H1 (cell line): ENCODE measurements around the gene CSNK2A3. TPM values are rescaled to one million over a fixed set of nuclear protein-coding genes. Genes with fewer than 3 reads are reported as not detected.

ENCODE experiments used
- BACH1 ChIP-seq: IDR thresholded peaks from 2 replicates; pipeline ENCODE4 v1.6.1; 2012; ENCODE audit warnings: low read length, improper control_type of control experiment
- CEBPB ChIP-seq: IDR thresholded peaks from 2 replicates; pipeline ENCODE4 v1.6.1; 2012; ENCODE audit warnings: low read depth, low read length
- KDM4A ChIP-seq: IDR thresholded peaks from one replicate; pipeline ENCODE4 v1.7.1; 2012; ENCODE audit warnings: low read depth, mild to moderate bottlenecking, moderate library complexity, low read length, inconsistent platforms; ENCODE audit not compliant: severe bottlenecking
- KDM5A ChIP-seq: fragments of 200-600 bp; IDR thresholded peaks from 2 replicates; pipeline ENCODE4 v1.7.1; 2012; ENCODE audit warnings: mild to moderate bottlenecking, low read length, inconsistent platforms, mixed read lengths
- POU5F1 ChIP-seq: IDR thresholded peaks from 2 replicates; pipeline ENCODE4 v1.6.1; 2011; ENCODE audit warnings: low read depth, mild to moderate bottlenecking, low read length, moderate library complexity
- SIX5 ChIP-seq: IDR thresholded peaks from 2 replicates; pipeline ENCODE4 v1.6.1; 2011; ENCODE audit warnings: mild to moderate bottlenecking, low read depth, low read length
- SUZ12 ChIP-seq: fragments of 200-600 bp; sonication (generic); IDR thresholded peaks from 2 replicates; pipeline ENCODE4 v1.6.1; 2012; ENCODE audit warnings: mild to moderate bottlenecking, inconsistent platforms, low read length, moderate library complexity, mixed read lengths
- polyA plus RNA-seq, 7 experiments: library from polyadenylated mRNA; depleted of rRNA in 3 of 7; stranded (reverse) in 5 of 7; unstranded in 2 of 7; fragments of >200 nt in 5 of 7; fragments of 200-250 nt in 2 of 7; gene quantifications; 1 replicate in 5 of 7; 2 replicates in 1 of 7; 4 replicates in 1 of 7; pipeline versions ENCODE4 v1.2.1 to v1.2.3, GENCODE V29; 2011 to 2013; ENCODE audit warnings: missing spikeins in 2 of 7, mixed read lengths in 2 of 7
- total RNA-seq: library from RNA; stranded (reverse); fragmentation: NEBNext Ultra II Directional; extraction: Animal tissue kit (Norgen Biotek cat#: 25700); gene quantifications from 2 replicates; pipeline ENCODE4 v1.2.1, GENCODE V29; 2021
- TF ChIP-seq, protein P1 (sequence below): IDR thresholded peaks from 2 replicates; pipeline ENCODE4 v1.6.1; 2012; ENCODE audit warnings: inconsistent platforms

Gene CSNK2A3
- total and polyA plus RNA-seq, 2 of the 8 experiments (the other 6 are each of a cell fraction or from before 2014, with no cell fraction given): 0.69 to 1.0 TPM

DNA sequence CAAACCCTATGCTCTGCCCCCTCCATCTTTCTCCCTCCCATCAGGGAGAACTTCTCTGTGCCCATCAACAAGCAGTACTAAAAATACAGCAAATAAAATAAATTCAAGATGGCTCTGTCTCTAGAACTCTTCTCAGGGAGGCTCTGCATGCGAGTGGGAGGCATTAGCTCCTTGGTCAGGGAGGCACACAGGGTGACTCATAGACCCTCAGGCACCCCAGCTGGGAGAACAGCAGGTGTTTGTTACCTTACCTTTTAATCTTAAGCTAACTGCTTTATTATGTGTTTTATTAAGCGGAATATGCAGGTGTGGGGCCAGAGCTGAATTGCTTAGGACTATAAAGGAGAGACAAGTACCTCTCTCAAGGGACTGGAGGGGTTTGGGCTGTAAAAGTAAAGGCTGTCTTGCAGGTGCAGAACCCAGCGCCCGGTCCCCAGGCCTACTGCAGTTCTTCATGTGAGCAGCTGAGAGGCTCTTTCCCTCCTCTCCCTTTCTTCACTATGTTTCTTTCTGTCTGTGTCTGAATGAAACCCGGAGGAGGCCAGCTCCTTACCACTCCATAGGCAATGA is 20.8 kb downstream of the CSNK2A3 start (continued):
- TF ChIP-seq POU5F1 (no peak), SUZ12 (no peak), KDM5A (no peak), BACH1 (no peak), SIX5 (no peak), CEBPB (no peak), KDM4A (no peak)
- TF ChIP-seq, protein P1, sequence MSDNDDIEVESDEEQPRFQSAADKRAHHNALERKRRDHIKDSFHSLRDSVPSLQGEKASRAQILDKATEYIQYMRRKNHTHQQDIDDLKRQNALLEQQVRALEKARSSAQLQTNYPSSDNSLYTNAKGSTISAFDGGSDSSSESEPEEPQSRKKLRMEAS: no peak
- TF ChIP-seq, all 59 proteins: peak for 0
